HepG2 (cell line): Measurements from ENCODE around the gene DNAJC7.

Experiments used
- ELF1 ChIP-seq: sonication (generic); formaldehyde crosslinking; IDR thresholded peaks from 2 replicates; pipeline ENCODE4 v1.4.0; 2020; ENCODE audit warnings: missing genetic modification reagents
- KLF9 ChIP-seq: IDR thresholded peaks from 2 replicates; pipeline ENCODE4 v1.6.1; 2016; ENCODE audit warnings: low read depth
- MXI1 ChIP-seq: IDR thresholded peaks from 3 replicates; pipeline ENCODE4 v1.6.1; 2012; ENCODE audit warnings: low read depth, low read length, inconsistent platforms, borderline replicate concordance
- NFYC ChIP-seq: IDR thresholded peaks from 2 replicates; pipeline ENCODE4 v1.6.1; 2016; ENCODE audit warnings: missing genetic modification reagents, missing compliant biosample characterization
- TF ChIP-seq, protein P1 (sequence below): sonication (generic); formaldehyde crosslinking; conservative IDR thresholded peaks from 2 replicates; pipeline ENCODE4 v1.4.0; 2020; ENCODE audit warnings: mild to moderate bottlenecking, missing genetic modification reagents, moderate library complexity
- TF ChIP-seq, protein P2 (sequence below): sonication (generic); formaldehyde crosslinking; IDR thresholded peaks from 2 replicates; pipeline ENCODE4 v1.4.0; 2020; ENCODE audit warnings: missing genetic modification reagents

DNA sequence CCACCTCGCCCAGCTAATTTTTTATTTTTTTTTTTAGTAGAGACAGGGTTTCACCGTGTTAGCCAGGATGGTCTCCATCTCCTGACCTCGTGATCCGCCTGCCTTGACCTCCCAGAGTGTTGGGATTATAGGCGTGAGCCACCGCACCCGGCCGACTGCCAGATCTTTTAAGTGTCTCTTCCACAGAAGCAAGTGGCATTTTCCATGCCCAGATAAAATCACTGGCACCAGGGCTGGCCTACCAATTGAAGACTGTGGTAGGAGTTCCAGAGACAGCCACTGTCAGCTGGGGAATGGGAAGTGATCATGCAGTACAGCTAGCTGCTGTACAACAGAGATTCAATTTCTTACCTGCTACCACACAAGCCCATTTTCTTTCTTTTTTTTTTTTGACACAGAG lies 32.8 kb downstream of the DNAJC7 start:
- TF ChIP-seq, protein P1, sequence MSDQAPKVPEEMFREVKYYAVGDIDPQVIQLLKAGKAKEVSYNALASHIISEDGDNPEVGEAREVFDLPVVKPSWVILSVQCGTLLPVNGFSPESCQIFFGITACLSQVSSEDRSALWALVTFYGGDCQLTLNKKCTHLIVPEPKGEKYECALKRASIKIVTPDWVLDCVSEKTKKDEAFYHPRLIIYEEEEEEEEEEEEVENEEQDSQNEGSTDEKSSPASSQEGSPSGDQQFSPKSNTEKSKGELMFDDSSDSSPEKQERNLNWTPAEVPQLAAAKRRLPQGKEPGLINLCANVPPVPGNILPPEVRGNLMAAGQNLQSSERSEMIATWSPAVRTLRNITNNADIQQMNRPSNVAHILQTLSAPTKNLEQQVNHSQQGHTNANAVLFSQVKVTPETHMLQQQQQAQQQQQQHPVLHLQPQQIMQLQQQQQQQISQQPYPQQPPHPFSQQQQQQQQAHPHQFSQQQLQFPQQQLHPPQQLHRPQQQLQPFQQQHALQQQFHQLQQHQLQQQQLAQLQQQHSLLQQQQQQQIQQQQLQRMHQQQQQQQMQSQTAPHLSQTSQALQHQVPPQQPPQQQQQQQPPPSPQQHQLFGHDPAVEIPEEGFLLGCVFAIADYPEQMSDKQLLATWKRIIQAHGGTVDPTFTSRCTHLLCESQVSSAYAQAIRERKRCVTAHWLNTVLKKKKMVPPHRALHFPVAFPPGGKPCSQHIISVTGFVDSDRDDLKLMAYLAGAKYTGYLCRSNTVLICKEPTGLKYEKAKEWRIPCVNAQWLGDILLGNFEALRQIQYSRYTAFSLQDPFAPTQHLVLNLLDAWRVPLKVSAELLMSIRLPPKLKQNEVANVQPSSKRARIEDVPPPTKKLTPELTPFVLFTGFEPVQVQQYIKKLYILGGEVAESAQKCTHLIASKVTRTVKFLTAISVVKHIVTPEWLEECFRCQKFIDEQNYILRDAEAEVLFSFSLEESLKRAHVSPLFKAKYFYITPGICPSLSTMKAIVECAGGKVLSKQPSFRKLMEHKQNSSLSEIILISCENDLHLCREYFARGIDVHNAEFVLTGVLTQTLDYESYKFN (CRISPR knock-in tag): no peak
- TF ChIP-seq MXI1 (no peak), NFYC (no peak), ELF1 (no peak), KLF9 (CRISPR knock-in tag) (no peak)
- TF ChIP-seq, protein P2, sequence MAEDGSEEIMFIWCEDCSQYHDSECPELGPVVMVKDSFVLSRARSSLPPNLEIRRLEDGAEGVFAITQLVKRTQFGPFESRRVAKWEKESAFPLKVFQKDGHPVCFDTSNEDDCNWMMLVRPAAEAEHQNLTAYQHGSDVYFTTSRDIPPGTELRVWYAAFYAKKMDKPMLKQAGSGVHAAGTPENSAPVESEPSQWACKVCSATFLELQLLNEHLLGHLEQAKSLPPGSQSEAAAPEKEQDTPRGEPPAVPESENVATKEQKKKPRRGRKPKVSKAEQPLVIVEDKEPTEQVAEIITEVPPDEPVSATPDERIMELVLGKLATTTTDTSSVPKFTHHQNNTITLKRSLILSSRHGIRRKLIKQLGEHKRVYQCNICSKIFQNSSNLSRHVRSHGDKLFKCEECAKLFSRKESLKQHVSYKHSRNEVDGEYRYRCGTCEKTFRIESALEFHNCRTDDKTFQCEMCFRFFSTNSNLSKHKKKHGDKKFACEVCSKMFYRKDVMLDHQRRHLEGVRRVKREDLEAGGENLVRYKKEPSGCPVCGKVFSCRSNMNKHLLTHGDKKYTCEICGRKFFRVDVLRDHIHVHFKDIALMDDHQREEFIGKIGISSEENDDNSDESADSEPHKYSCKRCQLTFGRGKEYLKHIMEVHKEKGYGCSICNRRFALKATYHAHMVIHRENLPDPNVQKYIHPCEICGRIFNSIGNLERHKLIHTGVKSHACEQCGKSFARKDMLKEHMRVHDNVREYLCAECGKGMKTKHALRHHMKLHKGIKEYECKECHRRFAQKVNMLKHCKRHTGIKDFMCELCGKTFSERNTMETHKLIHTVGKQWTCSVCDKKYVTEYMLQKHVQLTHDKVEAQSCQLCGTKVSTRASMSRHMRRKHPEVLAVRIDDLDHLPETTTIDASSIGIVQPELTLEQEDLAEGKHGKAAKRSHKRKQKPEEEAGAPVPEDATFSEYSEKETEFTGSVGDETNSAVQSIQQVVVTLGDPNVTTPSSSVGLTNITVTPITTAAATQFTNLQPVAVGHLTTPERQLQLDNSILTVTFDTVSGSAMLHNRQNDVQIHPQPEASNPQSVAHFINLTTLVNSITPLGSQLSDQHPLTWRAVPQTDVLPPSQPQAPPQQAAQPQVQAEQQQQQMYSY (CRISPR knock-in tag): no peak
